ENCODE data around the gene SLC12A7.

SLC12A7 gene

DNA sequence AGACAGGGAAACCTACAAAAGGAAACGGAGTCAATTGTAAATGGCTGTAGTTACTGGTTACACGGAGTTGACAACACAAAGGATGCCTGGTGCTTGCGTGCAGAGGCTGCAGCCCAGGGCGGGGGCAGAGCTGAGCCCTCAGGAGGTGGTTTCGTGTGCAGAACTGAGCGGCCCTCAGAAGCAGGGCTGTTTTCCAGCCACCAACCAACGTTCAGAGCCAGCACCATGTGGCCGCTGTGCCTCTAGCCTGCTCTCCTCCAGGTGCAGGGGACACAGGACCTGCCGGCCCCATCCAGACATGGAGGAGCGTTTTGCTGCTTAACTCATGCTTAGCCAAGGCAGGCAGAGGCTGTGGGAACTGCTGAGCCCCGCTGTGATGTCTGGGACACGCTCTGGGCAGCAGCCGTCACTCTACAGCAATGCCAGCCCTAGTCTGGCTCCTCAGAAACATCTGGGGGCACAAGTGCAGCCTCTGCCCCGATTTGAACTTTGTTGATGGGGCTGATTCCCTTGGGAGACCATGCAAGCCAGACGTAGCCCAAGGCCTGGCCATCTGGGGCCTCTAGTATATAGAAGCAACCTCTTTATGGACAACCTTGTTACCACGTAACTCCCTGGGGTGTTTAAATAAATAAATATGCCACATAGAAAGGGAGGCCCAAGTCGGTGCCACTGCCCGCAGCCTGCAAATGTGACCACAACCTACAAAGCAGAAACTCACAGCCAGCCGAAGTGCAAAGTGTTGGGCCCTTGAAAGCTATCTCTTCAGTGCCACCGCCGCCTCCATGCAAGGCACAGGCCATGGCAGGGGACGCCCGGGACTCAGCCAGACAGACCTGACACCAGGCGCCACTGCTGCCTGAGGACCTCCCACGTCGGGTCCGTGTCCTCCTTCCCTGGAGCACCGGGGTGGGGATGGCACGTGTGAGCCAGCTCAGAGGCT lies 61.2 kb downstream of the SLC12A7 start:
- no peak for DNase-seq (ENCODE audit: low read depth in 2 of 2)

DNA sequence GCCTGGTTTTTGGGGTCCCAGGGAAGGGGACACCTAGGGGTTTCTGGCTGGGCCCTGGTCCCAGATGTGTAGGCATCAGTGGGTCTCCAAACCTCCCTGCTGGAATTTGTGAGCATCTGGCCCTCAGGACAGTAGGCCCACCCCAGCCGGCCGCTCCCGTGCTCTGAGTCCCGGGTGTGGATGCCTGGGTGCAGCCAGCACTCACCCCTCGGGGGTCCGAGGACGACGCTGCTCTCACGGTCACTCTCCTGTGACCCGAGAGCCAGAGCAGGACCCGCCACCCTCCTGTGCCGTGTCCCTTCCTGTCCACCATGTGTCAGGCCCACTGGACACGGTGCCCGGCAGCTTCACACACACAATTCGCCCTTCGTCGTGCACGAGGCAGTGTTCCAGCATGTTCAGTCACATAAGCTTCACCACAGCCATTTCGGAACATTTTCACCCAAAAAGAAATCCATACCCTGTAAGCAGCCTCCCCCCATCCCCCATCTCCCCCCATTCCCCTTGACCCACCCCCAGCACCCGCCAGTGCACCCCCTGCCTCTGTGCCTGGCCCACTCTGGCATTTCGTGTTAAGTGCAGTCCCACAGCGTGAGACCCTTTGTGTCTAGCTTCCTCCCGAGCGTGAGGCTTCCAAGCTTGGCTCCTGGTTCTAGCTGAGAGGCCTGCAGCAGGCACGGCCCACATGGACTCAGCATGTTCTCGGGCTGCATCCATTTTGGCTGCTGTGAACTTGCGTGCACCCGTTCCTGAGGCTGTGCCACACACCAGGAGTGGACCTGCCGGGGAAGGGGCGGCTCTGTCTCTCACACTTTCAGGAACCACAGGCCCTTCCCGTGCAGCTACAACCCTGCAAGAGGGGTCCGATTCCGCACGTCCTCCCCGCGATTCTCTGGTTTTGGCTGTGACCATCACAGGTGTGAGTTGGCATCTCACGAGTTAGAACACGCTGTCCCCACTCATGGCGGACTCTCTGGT lies 62.7 kb downstream of the SLC12A7 start:
- DNase-seq (ENCODE audit: low read depth in 2 of 2): no peak

- DNase-seq (ENCODE audit: low read depth in 2 of 2): no peak
Measured at GRCh38 chr5:1048162-1048721, 63.6 kb downstream of the SLC12A7 start.

- DNase-seq (ENCODE audit: low read depth in 2 of 2): no peak
Measured at GRCh38 chr5:1047332-1047965, 64.4 kb downstream of the SLC12A7 start.

DNA sequence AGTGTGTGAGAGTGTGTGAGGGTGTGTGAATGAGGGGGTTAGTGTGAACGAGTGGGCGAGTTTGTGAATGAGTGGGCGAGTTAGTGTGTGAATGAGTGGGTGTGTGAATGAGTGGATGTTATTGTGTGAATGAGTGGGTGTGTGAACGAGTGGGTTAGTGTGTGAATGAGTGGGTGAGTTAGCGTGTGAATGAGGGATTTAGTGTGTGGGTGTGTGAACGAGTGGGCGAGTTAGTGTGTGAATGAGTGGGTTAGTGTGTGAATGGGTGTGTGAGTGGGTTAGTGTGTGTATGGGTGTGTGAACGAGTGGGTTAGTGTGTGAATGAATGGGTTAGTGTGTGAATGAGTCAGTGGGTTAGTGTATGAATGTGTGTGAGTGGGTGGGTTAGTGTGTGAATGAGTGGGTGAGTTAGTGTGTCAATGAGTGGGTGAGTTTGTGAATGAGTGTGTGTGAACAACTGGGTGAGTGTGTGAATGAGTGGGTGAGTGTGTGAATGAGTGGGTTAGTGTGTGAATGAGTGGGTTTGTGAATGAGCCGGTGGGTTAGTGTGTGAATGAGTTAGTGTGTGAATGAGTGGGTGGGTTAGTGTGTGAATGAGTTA lies 65.8 kb downstream of the SLC12A7 start:
- no peak for DNase-seq (ENCODE audit: low read depth in 2 of 2)

DNA sequence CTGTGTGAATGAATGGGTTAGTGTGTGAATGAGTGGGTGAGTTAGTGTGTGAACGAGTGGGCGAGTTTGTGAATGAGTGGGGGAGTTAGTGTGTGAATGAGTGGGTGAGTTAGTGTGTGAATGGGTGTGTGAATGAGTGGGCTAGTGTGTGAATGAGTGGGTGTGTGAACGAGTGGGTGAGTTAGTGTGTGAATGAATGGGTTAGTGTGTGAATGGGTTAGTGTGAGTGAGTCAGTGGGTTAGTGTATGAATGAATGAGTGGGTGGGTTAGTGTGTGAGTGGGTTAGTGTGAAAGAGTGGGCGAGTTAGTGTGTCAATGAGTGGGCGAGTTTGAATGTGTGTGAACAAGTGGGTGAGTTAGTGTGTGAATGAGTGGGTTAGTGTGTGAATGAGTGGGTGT lies 67.7 kb downstream of the SLC12A7 start:
- no peak for DNase-seq (ENCODE audit: low read depth in 2 of 2)

- no peak for DNase-seq (ENCODE audit: low read depth in 2 of 2)
Measured at GRCh38 chr5:1043327-1043726, 68.5 kb downstream of the SLC12A7 start.

GRCh38 chr5:1042626-1043025 lies 69.2 kb downstream of the SLC12A7 start:
- no peak for DNase-seq (ENCODE audit: low read depth in 2 of 2)

- no peak for DNase-seq (ENCODE audit: low read depth in 2 of 2)
Measured at GRCh38 chr5:1041225-1042143, 70.4 kb downstream of the SLC12A7 start.

GRCh38 chr5:1040571-1040970 lies 71.3 kb downstream of the SLC12A7 start:
- DNase-seq (ENCODE audit: low read depth in 2 of 2): no peak

GRCh38 chr5:1039706-1040260 lies 72.1 kb downstream of the SLC12A7 start:
- no peak for DNase-seq (ENCODE audit: low read depth in 2 of 2)

DNA sequence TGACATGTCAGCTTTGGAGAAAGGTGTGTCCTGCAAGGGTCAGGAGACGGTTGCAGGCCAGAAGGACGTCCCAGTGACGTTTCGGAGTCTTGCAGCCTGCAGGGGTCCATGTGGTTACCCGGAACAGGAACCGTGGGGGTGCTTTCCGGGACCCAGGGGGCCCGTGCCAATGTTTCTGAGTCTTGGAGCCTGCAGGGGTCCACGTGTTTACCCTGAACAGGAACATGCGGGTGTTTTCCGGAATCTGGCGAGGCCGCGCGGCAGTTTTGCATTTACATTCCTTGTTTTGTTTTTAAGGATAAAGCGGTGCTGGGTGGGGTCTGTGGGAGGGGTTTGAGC lies 72.7 kb downstream of the SLC12A7 start:
- DNase-seq (ENCODE audit: low read depth in 2 of 2): no peak

- no peak for DNase-seq (ENCODE audit: low read depth in 2 of 2)
Measured at GRCh38 chr5:1038417-1039209, 73.2 kb downstream of the SLC12A7 start.

GRCh38 chr5:1037671-1038416 lies 74.0 kb downstream of the SLC12A7 start:
- no peak for DNase-seq (ENCODE audit: low read depth in 2 of 2)

DNA sequence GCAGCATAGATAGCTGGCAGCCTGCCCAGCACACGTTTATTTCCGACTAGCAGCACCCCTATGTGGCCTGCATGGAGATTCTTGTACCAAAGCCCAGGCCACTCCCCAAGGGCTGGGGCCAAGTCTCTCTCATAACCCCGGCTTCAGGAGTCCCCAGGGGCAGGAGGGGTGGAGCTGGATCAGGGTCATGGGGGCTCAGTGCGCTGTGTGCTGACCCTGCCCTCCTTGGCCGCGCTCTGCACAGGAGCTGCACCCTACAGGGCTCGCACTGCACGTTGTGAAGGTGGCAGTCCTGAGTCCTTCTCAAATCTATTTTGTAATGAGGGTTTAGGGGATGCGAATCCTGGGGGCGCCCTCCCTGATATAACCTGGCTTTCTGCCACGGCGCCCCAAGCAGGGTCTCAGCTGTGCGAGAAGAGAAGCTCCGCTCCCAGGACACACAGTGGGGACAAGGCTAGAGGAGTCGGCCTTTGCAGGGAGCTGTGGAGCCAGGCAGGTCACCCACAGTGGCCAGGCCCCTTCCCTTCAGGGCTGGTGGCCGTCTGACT lies 74.7 kb downstream of the SLC12A7 start:
- no peak for DNase-seq (ENCODE audit: low read depth in 2 of 2)

- no peak for DNase-seq (ENCODE audit: low read depth in 2 of 2)
Measured at GRCh38 chr5:1036504-1037122, 75.2 kb downstream of the SLC12A7 start.
